Measurements from ENCODE around the gene RAB23. TPM values are rescaled to one million over a fixed set of nuclear protein-coding genes. Genes with fewer than 3 reads are reported as not detected.

The RAB23 gene
- polyA plus RNA-seq, 1 donor from 2014 or later = 11.7 TPM

- Histone ChIP-seq H4K20me1 (ENCODE audit: insufficient read depth) (no peaks in the 10 kb centered on the region), H3K9me3 (ENCODE audit: low read length) (no peaks in the 10 kb centered on the region), H3K79me2 (replicated peaks; ENCODE audit: insufficient read depth, low read length) (no peaks in the 10 kb centered on the region), H3K9me2 (ENCODE audit: insufficient read depth, low read length) (no peaks in the 10 kb centered on the region), H3K27me3 (ENCODE audit: insufficient read depth, low read depth, low read length) (no peaks in the 10 kb centered on the region), H3K4me3 (ENCODE audit: low read length) (no peak overlapping the region), H3F3A (ENCODE audit: insufficient read depth, low read length, poor library complexity, severe bottlenecking) (no peaks in the 10 kb centered on the region), H3K4me2 (ENCODE audit: low read length) (no peak overlapping the region), H3K27ac (ENCODE audit: low read length) (no peak overlapping the region), H3K9ac (ENCODE audit: low read length) (no peak overlapping the region), H2AFZ (ENCODE audit: low read depth, low read length) (no peak overlapping the region), H3K36me3 (ENCODE audit: insufficient read depth, low read length) (no peaks in the 10 kb centered on the region)
- TF ChIP-seq EP300 (conservative IDR thresholded peaks at IDR 0.05; ENCODE audit: poor library complexity, severe bottlenecking) (no peak), MXI1 (conservative IDR thresholded peaks at IDR 0.05; ENCODE audit: poor library complexity, severe bottlenecking) (no peak), SMC3 (conservative IDR thresholded peaks at IDR 0.05; ENCODE audit: poor library complexity) (no peak), CTCF (IDR thresholded peaks at IDR 0.05; ENCODE audit: poor library complexity, severe bottlenecking) (no peak), REST (IDR thresholded peaks at IDR 0.05; ENCODE audit: borderline replicate concordance) (no peak), EZH2 (IDR thresholded peaks at IDR 0.05; ENCODE audit: borderline replicate concordance, insufficient read depth, low read length, poor library complexity, severe bottlenecking) (no peak), RAD21 (conservative IDR thresholded peaks at IDR 0.05) (no peak)
These were observed 40.4 kb upstream of the RAB23 start for GRCh38 chr6:57262488-57262887.

- Histone ChIP-seq H3K27me3 (ENCODE audit: insufficient read depth, low read depth, low read length) (no peaks in the 10 kb centered on the region), H3K4me2 (ENCODE audit: low read length) (no peak overlapping the region), H3K27ac (ENCODE audit: low read length) (no peak overlapping the region), H3K36me3 (ENCODE audit: insufficient read depth, low read length) (no peaks in the 10 kb centered on the region), H3K4me3 (ENCODE audit: low read length) (no peak overlapping the region), H3K79me2 (replicated peaks; ENCODE audit: insufficient read depth, low read length) (no peaks in the 10 kb centered on the region), H4K20me1 (ENCODE audit: insufficient read depth) (no peaks in the 10 kb centered on the region), H3K9ac (ENCODE audit: low read length) (no peak overlapping the region), H2AFZ (ENCODE audit: low read depth, low read length) (no peak overlapping the region), H3K9me3 (ENCODE audit: low read length) (no peaks in the 10 kb centered on the region), H3K9me2 (ENCODE audit: insufficient read depth, low read length) (no peaks in the 10 kb centered on the region), H3F3A (ENCODE audit: insufficient read depth, low read length, poor library complexity, severe bottlenecking) (no peaks in the 10 kb centered on the region)
- TF ChIP-seq SMC3 (conservative IDR thresholded peaks at IDR 0.05; ENCODE audit: poor library complexity) (no peak), MXI1 (conservative IDR thresholded peaks at IDR 0.05; ENCODE audit: poor library complexity, severe bottlenecking) (no peak), RAD21 (conservative IDR thresholded peaks at IDR 0.05) (no peak), EP300 (conservative IDR thresholded peaks at IDR 0.05; ENCODE audit: poor library complexity, severe bottlenecking) (no peak), TAF1 (IDR thresholded peaks at IDR 0.05; ENCODE audit: low read depth) (no peak), POLR2AphosphoS5 (IDR thresholded peaks at IDR 0.05) (no peak), EZH2 (IDR thresholded peaks at IDR 0.05; ENCODE audit: borderline replicate concordance, insufficient read depth, low read length, poor library complexity, severe bottlenecking) (no peak), REST (IDR thresholded peaks at IDR 0.05; ENCODE audit: borderline replicate concordance) (no peak), CTCF (IDR thresholded peaks at IDR 0.05; ENCODE audit: poor library complexity, severe bottlenecking) (no peak)
These were observed 39.8 kb upstream of the RAB23 start for GRCh38 chr6:57261926-57262325.
